ENCODE results near the gene TAB2. TPM values are rescaled to one million over a fixed set of nuclear protein-coding genes. Genes with fewer than 3 reads are reported as not detected.
A peak's percentile ranks its signal among the peaks of the same experiment; 100 is the strongest.

The TAB2 gene
- total RNA-seq, 1 experiment from 2014 or later: 55.6 TPM

GRCh38 chr6:149363154-149363553 is 45.6 kb downstream of the TAB2 start:
- no peak for DNase-seq (ENCODE audit: low spot score)
- ChIA-PET CTCF (interaction anchor here (0.9 to 1.1 kb wide), 2 partner anchors 69 to 173 kb away, joined by 3 to 5 read pairs; no protein-coding TSS in a partner anchor), POLR2A (interaction anchor here (0.6 kb wide), 1 partner anchor 82 kb away, joined by 7 read pairs; no protein-coding TSS in a partner anchor)
- H3K4me1 Mint-ChIP-seq: peaks cover 20% of the 10 kb centered on the region
- peak; percentile 65 for ATAC-seq
- H3K27ac Mint-ChIP-seq: no peak overlapping the region
- H3K36me3 Mint-ChIP-seq: 0 out of 2 replicates have a peak, but pooled peaks cover 4% of the 10 kb centered on the region
- no peak overlapping the region for H3K4me3 Mint-ChIP-seq
- TF ChIP-seq PREB (CRISPR knock-in tag; IDR thresholded peaks at IDR 0.05; ENCODE audit: borderline replicate concordance): no peak
- no peak for TF ChIP-seq GRHL2 (CRISPR knock-in tag; IDR thresholded peaks at IDR 0.05; ENCODE audit: insufficient replicate concordance, severe bottlenecking)
- no peak for TF ChIP-seq E2F5 (CRISPR knock-in tag; IDR thresholded peaks at IDR 0.05)
- no peak for TF ChIP-seq GABPB1 (CRISPR knock-in tag; IDR thresholded peaks at IDR 0.05)
- no peak for TF ChIP-seq ERG (CRISPR knock-in tag; IDR thresholded peaks at IDR 0.05)
- TF ChIP-seq MLX (CRISPR knock-in tag; IDR thresholded peaks at IDR 0.05): no peak
- TF ChIP-seq ZBTB43 (CRISPR knock-in tag; IDR thresholded peaks at IDR 0.05): no peak
- no peak for TF ChIP-seq ZNF219 (CRISPR knock-in tag; IDR thresholded peaks at IDR 0.05; ENCODE audit: borderline replicate concordance)
- no peak for TF ChIP-seq ZNF671 (CRISPR knock-in tag; IDR thresholded peaks at IDR 0.05)
- TF ChIP-seq ZNF423 (CRISPR knock-in tag; IDR thresholded peaks at IDR 0.05): no peak
- TF ChIP-seq EMX1 (CRISPR knock-in tag; IDR thresholded peaks at IDR 0.05): no peak
- no peak for TF ChIP-seq IRF2 (CRISPR knock-in tag; IDR thresholded peaks at IDR 0.05; ENCODE audit: borderline replicate concordance, low read depth)
- H3K27me3 Mint-ChIP-seq (ENCODE audit: low read depth): no peaks in the 10 kb centered on the region
- 0 out of 2 replicates have a peak, but pooled peaks cover 4% of the 10 kb centered on the region for H3K9me3 Mint-ChIP-seq

GRCh38 chr6:149364557-149364956 is 47.0 kb downstream of the TAB2 start:
- no peak for ATAC-seq
- CTCF ChIA-PET: no interaction called here
- H3K27me3 Mint-ChIP-seq (ENCODE audit: low read depth): no peaks in the 10 kb centered on the region
- TF ChIP-seq USF2 (CRISPR knock-in tag; IDR thresholded peaks at IDR 0.05): no peak
- no peak for TF ChIP-seq SMAD4 (CRISPR knock-in tag; IDR thresholded peaks at IDR 0.05)
- no peak for TF ChIP-seq ZNF317 (CRISPR knock-in tag; IDR thresholded peaks at IDR 0.05; ENCODE audit: borderline replicate concordance, low read depth)
- TF ChIP-seq CREM (CRISPR knock-in tag; IDR thresholded peaks at IDR 0.05): no peak
- no peak for TF ChIP-seq ZBTB21 (CRISPR knock-in tag; IDR thresholded peaks at IDR 0.05; ENCODE audit: borderline replicate concordance)
- TF ChIP-seq E2F5 (CRISPR knock-in tag; IDR thresholded peaks at IDR 0.05): no peak
- no peak for TF ChIP-seq PREB (CRISPR knock-in tag; IDR thresholded peaks at IDR 0.05; ENCODE audit: borderline replicate concordance)
- TF ChIP-seq ZNF416 (CRISPR knock-in tag; IDR thresholded peaks at IDR 0.05): no peak
- TF ChIP-seq ESRRA (CRISPR knock-in tag; IDR thresholded peaks at IDR 0.05; ENCODE audit: borderline replicate concordance): no peak
- TF ChIP-seq PRRX2 (CRISPR knock-in tag; IDR thresholded peaks at IDR 0.05): no peak
- no peak for TF ChIP-seq IRF2 (CRISPR knock-in tag; IDR thresholded peaks at IDR 0.05; ENCODE audit: borderline replicate concordance, low read depth)
- no peak for TF ChIP-seq TEAD1 (CRISPR knock-in tag; IDR thresholded peaks at IDR 0.05)
- no peak for TF ChIP-seq OVOL2 (CRISPR knock-in tag; IDR thresholded peaks at IDR 0.05; ENCODE audit: borderline replicate concordance)
- TF ChIP-seq PRDM15 (CRISPR knock-in tag; IDR thresholded peaks at IDR 0.05): no peak

More at GRCh38 chr6:149364557-149364956, 47.0 kb downstream of the TAB2 start:
- Mint-ChIP-seq H3K4me3 (no peak overlapping the region), H3K9me3 (0 out of 2 replicates have a peak, but pooled peaks cover 4% of the 10 kb centered on the region), H3K36me3 (0 out of 2 replicates have a peak, but pooled peaks cover 4% of the 10 kb centered on the region), H3K27ac (no peak overlapping the region; the same call in 1 of the 2 replicates), H3K4me1 (peaks cover 20% of the 10 kb centered on the region)
- no peak for DNase-seq (ENCODE audit: low spot score)
- POLR2A ChIA-PET: no interaction called here

All from WTC11 (cell line).